ENCODE results near the gene IRF3. TPM values are rescaled to one million over a fixed set of nuclear protein-coding genes. Genes with fewer than 3 reads are reported as not detected.

Gene IRF3
- polyA plus RNA-seq, 3 donors, result 29.8 to 115 (median 41.1) TPM

DNA sequence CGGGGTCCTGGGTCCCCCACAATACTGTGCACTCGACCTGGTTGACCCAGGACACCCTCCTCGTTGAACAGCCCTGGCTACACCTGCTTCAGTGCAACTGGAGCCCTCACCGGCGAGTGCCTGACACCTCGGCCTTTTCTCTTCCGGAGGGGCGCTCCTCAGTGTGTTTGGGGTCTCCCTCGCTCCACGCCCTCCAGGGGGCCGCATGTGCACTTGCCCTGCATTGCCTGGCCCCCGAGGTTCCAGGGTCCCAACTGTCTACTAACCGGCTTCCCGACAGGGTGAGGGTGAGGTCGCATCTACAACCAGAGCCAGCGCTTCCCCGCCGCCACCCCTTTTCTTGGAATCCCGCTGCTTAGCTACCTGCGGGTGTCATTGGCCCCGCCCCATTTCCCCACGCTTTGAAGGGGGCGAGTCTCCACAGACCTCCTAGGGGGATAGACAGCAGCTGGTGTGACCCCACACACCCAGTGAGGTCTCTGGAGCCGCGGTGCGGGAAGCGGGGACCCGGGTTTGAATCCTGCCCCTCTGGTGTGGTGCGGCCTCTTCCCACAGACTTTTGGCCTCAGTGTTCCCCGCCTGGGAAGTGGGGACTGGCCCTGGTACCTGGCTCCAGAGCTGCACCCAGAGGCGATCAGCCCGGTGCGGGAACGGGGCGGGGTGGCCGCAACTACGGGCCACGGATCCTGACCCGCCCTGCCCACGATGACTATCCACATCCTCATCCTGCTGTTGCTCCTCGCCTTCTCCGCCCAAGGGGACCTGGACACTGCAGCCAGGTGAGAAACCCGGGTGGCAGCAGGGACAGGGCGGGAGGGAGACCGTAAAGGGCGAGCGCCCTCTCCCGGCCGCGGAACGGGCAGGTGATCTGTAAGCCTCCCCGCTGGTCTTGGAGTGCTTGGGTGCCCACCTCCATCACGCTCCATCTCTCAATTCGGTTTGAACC is 23.7 kb upstream of the IRF3 start, which contains the start of gene ADM5:
TSS of gene ADM5 (plus strand) at position 462 of the 946 bp plus-strand sequence. CDS start at position 706, 244 bp downstream.
- DNase-seq, result no peak
- Histone ChIP-seq H3K36me3 (replicated peaks in 1 of 2; ENCODE audit: control insufficient read depth in 1 of 2, insufficient read depth in 2 of 2, low read length in 2 of 2) (peaks cover 15 to 20% of the 10 kb centered on the region in 2 donors), H3K9ac (ENCODE audit: insufficient read depth, low read length, poor library complexity, severe bottlenecking) (no peak within 1 kb of the TSS), H3K27me3 (ENCODE audit: control insufficient read depth in 2 of 2, insufficient read depth in 2 of 2, low read length in 2 of 2) (peaks cover 17 to 42% of the 10 kb centered on the region in 2 donors), H4K20me1 (ENCODE audit: insufficient read depth, low read length) (peaks cover 5% of the 10 kb centered on the region), H2AFZ (ENCODE audit: insufficient read depth, low read depth, low read length, poor library complexity, severe bottlenecking) (peak within 1 kb of the TSS; percentile 65), H3K4me3 (replicated peaks in 1 of 3; ENCODE audit: low read depth in 2 of 3, low read length in 3 of 3) (peak within 1 kb of the TSS in 1 of 3 experiments; percentile 63), H3K9me3 (replicated peaks in 1 of 2; ENCODE audit: control insufficient read depth in 1 of 2, insufficient read depth in 1 of 2, low read length in 2 of 2) (peaks cover 0 to 11% of the 10 kb centered on the region in 2 donors), H3K27ac (ENCODE audit: low read depth in 1 of 2, low read length in 2 of 2) (no peak within 1 kb of the TSS), H3K4me1 (ENCODE audit: control insufficient read depth in 1 of 2, insufficient read depth in 2 of 2, low read length in 2 of 2) (peaks cover 29 to 34% of the 10 kb centered on the region in 2 donors), H3K4me2 (replicated peaks; ENCODE audit: extremely low read depth, low read length, poor library complexity, severe bottlenecking) (peak within 1 kb of the TSS; percentile 67), H3K79me2 (ENCODE audit: insufficient read depth, low read length) (no peaks in the 10 kb centered on the region)
- Mint-ChIP-seq H3K4me3 (peak within 1 kb of the TSS; percentile 72 to 93), H3K9me3 (peaks cover 0 to 16% (median 8%) of the 10 kb centered on the region in 7 donors), H3K36me3 (peaks cover 43 to 47% of the 10 kb centered on the region in 2 donors), H3K27me3 (ENCODE audit: low read depth in 3 of 3) (peaks cover 51 to 52% (median 52%) of the 10 kb centered on the region in 3 donors), H3K27ac (peak within 1 kb of the TSS in 1 of 7 donors; percentile 22), H3K4me1 (peaks cover 37% of the 10 kb centered on the region)
- 49% methylated on average over 41 of the region's 54 CpGs for WGBS (ENCODE audit: insufficient coverage)
- intact Hi-C loops (cut with micrococcal nuclease), result no loop called here
- TF ChIP-seq, protein P1, sequence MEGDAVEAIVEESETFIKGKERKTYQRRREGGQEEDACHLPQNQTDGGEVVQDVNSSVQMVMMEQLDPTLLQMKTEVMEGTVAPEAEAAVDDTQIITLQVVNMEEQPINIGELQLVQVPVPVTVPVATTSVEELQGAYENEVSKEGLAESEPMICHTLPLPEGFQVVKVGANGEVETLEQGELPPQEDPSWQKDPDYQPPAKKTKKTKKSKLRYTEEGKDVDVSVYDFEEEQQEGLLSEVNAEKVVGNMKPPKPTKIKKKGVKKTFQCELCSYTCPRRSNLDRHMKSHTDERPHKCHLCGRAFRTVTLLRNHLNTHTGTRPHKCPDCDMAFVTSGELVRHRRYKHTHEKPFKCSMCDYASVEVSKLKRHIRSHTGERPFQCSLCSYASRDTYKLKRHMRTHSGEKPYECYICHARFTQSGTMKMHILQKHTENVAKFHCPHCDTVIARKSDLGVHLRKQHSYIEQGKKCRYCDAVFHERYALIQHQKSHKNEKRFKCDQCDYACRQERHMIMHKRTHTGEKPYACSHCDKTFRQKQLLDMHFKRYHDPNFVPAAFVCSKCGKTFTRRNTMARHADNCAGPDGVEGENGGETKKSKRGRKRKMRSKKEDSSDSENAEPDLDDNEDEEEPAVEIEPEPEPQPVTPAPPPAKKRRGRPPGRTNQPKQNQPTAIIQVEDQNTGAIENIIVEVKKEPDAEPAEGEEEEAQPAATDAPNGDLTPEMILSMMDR (IDR thresholded peaks at IDR 0.05), result peak; percentile 70

DNA sequence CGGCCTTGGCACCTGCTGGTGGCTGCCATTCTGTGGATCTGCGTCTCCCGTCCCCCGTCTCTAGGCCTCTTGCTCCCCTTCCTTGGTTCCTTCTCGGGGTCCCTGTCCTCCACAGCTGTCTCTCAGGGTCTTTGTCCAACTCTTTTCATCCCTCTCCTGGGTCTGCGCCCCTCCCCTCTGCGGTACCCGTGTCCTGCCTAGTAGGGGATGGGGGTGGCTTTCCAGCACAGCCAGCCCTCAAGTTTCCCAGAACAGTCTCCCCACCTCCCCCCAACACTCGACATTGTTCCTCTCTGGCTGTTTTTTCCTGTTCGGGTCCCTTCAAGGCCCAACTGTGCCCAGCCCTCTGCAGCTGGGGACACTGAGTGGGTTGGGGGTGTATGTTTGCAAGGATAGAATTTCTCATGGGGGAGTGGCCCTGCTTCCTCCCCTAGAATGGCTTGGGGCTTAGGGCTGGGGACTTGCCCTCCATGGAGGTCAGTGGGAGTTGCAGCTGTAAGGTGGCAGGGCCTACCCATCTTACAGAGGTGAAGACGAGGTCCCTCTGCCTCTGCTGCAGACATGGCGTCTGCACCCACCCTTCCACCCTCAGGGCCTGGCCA is 23.0 kb upstream of the IRF3 start:
- H3K4me3 Mint-ChIP-seq, result peak overlapping the region in 1 of 2 donors; percentile 76
- DNase-seq, result no peak
- no peak overlapping the region for H3K9ac ChIP-seq (ENCODE audit: insufficient read depth, low read length, poor library complexity, severe bottlenecking)

More for the DNA sequence above, 23.0 kb upstream of the IRF3 start:
- WGBS (ENCODE audit: insufficient coverage), result 88% methylated on average over 6 of the region's 12 CpGs
- Histone ChIP-seq H2AFZ (ENCODE audit: insufficient read depth, low read depth, low read length, poor library complexity, severe bottlenecking) (no peak overlapping the region), H4K20me1 (ENCODE audit: insufficient read depth, low read length) (peaks cover 5% of the 10 kb centered on the region), H3K4me2 (replicated peaks; ENCODE audit: extremely low read depth, low read length, poor library complexity, severe bottlenecking) (no peak overlapping the region), H3K27me3 (ENCODE audit: control insufficient read depth in 2 of 2, insufficient read depth in 2 of 2, low read length in 2 of 2) (peaks cover 17 to 42% of the 10 kb centered on the region in 2 donors), H3K36me3 (replicated peaks in 1 of 2; ENCODE audit: control insufficient read depth in 1 of 2, insufficient read depth in 2 of 2, low read length in 2 of 2) (peaks cover 21 to 28% of the 10 kb centered on the region in 2 donors), H3K79me2 (ENCODE audit: insufficient read depth, low read length) (no peaks in the 10 kb centered on the region), H3K4me3 (replicated peaks in 1 of 3; ENCODE audit: low read depth in 2 of 3, low read length in 3 of 3) (no peak overlapping the region), H3K9me3 (replicated peaks in 1 of 2; ENCODE audit: control insufficient read depth in 1 of 2, insufficient read depth in 1 of 2, low read length in 2 of 2) (peaks cover 0 to 11% of the 10 kb centered on the region in 2 donors), H3K4me1 (ENCODE audit: control insufficient read depth in 1 of 2, insufficient read depth in 2 of 2, low read length in 2 of 2) (peaks cover 29 to 34% of the 10 kb centered on the region in 2 donors), H3K27ac (ENCODE audit: low read depth in 1 of 2, low read length in 2 of 2) (no peak overlapping the region)
- intact Hi-C loops (cut with micrococcal nuclease), result no loop called here
- Mint-ChIP-seq H3K36me3 (peaks cover 50 to 55% of the 10 kb centered on the region in 2 donors), H3K27ac (no peak overlapping the region), H3K9me3 (peaks cover 0 to 16% (median 8%) of the 10 kb centered on the region in 7 donors), H3K4me1 (peaks cover 37% of the 10 kb centered on the region), H3K27me3 (ENCODE audit: low read depth in 3 of 3) (peaks cover 50 to 52% (median 52%) of the 10 kb centered on the region in 3 donors)
- TF ChIP-seq, protein P1 (IDR thresholded peaks at IDR 0.05), result no peak

All from CD14-positive monocyte (primary cell).